Measurements from ENCODE around the gene GGTLC2. TPM values are rescaled to one million over a fixed set of nuclear protein-coding genes. Genes with fewer than 3 reads are reported as not detected.

GGTLC2 gene
- not detected in 2 replicates for total RNA-seq

GRCh38 chr22:22644314-22644713 lies at the start of gene GGTLC2:
GGTLC2 (plus strand) TSS chr22:22644614; CDS start chr22:22646346, 1,732 bp downstream.

Other genes starting within 250 kb of the GGTLC2 start
- gene ZNF280B, start 135.9 kb upstream of the GGTLC2 start, total RNA-seq: 0.38 and 0.86 TPM in 2 replicates
- gene ZNF280A, start 124.3 kb upstream of the GGTLC2 start, total RNA-seq: not detected in 2 replicates
- gene PRAME, start 85.3 kb upstream of the GGTLC2 start, total RNA-seq: not detected in 2 replicates
- gene IGLL5, start 243.2 kb downstream of the GGTLC2 start, total RNA-seq: not detected in 2 replicates